ENCODE results near the gene RELCH.

Gene RELCH

GRCh38 chr18:62264984-62265383, 77.9 kb downstream of the RELCH start:
- Mint-ChIP-seq H3K4me1 (no peaks in the 10 kb centered on the region), H3K36me3 (peaks cover 7% of the 10 kb centered on the region), H3K4me3 (no peak overlapping the region), H3K9me3 (no peaks in the 10 kb centered on the region), H3K27ac (no peak overlapping the region), H3K27me3 (no peaks in the 10 kb centered on the region)

GRCh38 chr18:62277045-62277444, 90.0 kb downstream of the RELCH start:
- Mint-ChIP-seq H3K27ac (no peak overlapping the region), H3K27me3 (no peaks in the 10 kb centered on the region), H3K36me3 (peaks cover 15% of the 10 kb centered on the region), H3K4me1 (peaks cover 26% of the 10 kb centered on the region), H3K9me3 (no peaks in the 10 kb centered on the region), H3K4me3 (no peak overlapping the region)

- H3K27me3 Mint-ChIP-seq: no peaks in the 10 kb centered on the region
- no peak overlapping the region for H3K27ac Mint-ChIP-seq
- H3K4me3 Mint-ChIP-seq: no peak overlapping the region
- H3K9me3 Mint-ChIP-seq: no peaks in the 10 kb centered on the region
- peaks cover 37% of the 10 kb centered on the region for H3K4me1 Mint-ChIP-seq
- peaks cover 19% of the 10 kb centered on the region for H3K36me3 Mint-ChIP-seq
These were observed 92.5 kb downstream of the RELCH start for GRCh38 chr18:62279561-62279960.

GRCh38 chr18:62280058-62280457, 93.0 kb downstream of the RELCH start:
- Mint-ChIP-seq H3K4me3 (no peak overlapping the region), H3K27ac (no peak overlapping the region), H3K27me3 (no peaks in the 10 kb centered on the region), H3K36me3 (peaks cover 21% of the 10 kb centered on the region), H3K9me3 (no peaks in the 10 kb centered on the region), H3K4me1 (peaks cover 37% of the 10 kb centered on the region)

GRCh38 chr18:62280786-62281185, 93.7 kb downstream of the RELCH start:
- H3K9me3 Mint-ChIP-seq: no peaks in the 10 kb centered on the region

GRCh38 chr18:62281684-62282083, 94.6 kb downstream of the RELCH start:
- H3K4me1 Mint-ChIP-seq: peaks cover 34% of the 10 kb centered on the region
- H3K36me3 Mint-ChIP-seq: peaks cover 24% of the 10 kb centered on the region
- H3K27me3 Mint-ChIP-seq: no peaks in the 10 kb centered on the region
- H3K9me3 Mint-ChIP-seq: no peaks in the 10 kb centered on the region
- no peak overlapping the region for H3K4me3 Mint-ChIP-seq
- H3K27ac Mint-ChIP-seq: peak overlapping the region; percentile 67

More at GRCh38 chr18:62280786-62281185, 93.7 kb downstream of the RELCH start:
- H3K36me3 Mint-ChIP-seq: peaks cover 25% of the 10 kb centered on the region
- peak overlapping the region; percentile 67 for H3K27ac Mint-ChIP-seq
- H3K4me3 Mint-ChIP-seq: no peak overlapping the region
- H3K27me3 Mint-ChIP-seq: no peaks in the 10 kb centered on the region
- peaks cover 37% of the 10 kb centered on the region for H3K4me1 Mint-ChIP-seq

GRCh38 chr18:62282188-62282629, 95.2 kb downstream of the RELCH start:
- no peak overlapping the region for H3K4me3 Mint-ChIP-seq
- peaks cover 29% of the 10 kb centered on the region for H3K4me1 Mint-ChIP-seq
- no peaks in the 10 kb centered on the region for H3K9me3 Mint-ChIP-seq
- H3K36me3 Mint-ChIP-seq: peaks cover 20% of the 10 kb centered on the region
- H3K27me3 Mint-ChIP-seq: no peaks in the 10 kb centered on the region
- peak overlapping the region; percentile 55 for H3K27ac Mint-ChIP-seq

- no peak overlapping the region for H3K4me3 Mint-ChIP-seq
- peaks cover 33% of the 10 kb centered on the region for H3K4me1 Mint-ChIP-seq
- no peaks in the 10 kb centered on the region for H3K9me3 Mint-ChIP-seq
- H3K27ac Mint-ChIP-seq: no peak overlapping the region
- H3K27me3 Mint-ChIP-seq: no peaks in the 10 kb centered on the region
- peaks cover 25% of the 10 kb centered on the region for H3K36me3 Mint-ChIP-seq
These were observed 97.6 kb downstream of the RELCH start for GRCh38 chr18:62284637-62285036.

GRCh38 chr18:62285281-62285680, 98.2 kb downstream of the RELCH start:
- no peaks in the 10 kb centered on the region for H3K9me3 Mint-ChIP-seq
- H3K27ac Mint-ChIP-seq: no peak overlapping the region
- peaks cover 33% of the 10 kb centered on the region for H3K4me1 Mint-ChIP-seq
- H3K36me3 Mint-ChIP-seq: peaks cover 24% of the 10 kb centered on the region
- H3K4me3 Mint-ChIP-seq: no peak overlapping the region
- H3K27me3 Mint-ChIP-seq: no peaks in the 10 kb centered on the region

GRCh38 chr18:62287781-62288664, 101.0 kb downstream of the RELCH start:
- H3K36me3 Mint-ChIP-seq: peaks cover 20% of the 10 kb centered on the region
- H3K4me3 Mint-ChIP-seq: no peak overlapping the region
- H3K9me3 Mint-ChIP-seq: no peaks in the 10 kb centered on the region

GRCh38 chr18:62288665-62289008, 101.6 kb downstream of the RELCH start:
- no peak overlapping the region for H3K4me3 Mint-ChIP-seq
- H3K36me3 Mint-ChIP-seq: peaks cover 16% of the 10 kb centered on the region
- peaks cover 7% of the 10 kb centered on the region for H3K4me1 Mint-ChIP-seq
- no peaks in the 10 kb centered on the region for H3K27me3 Mint-ChIP-seq
- no peak overlapping the region for H3K27ac Mint-ChIP-seq
- no peaks in the 10 kb centered on the region for H3K9me3 Mint-ChIP-seq

More at GRCh38 chr18:62287781-62288664, 101.0 kb downstream of the RELCH start:
- Mint-ChIP-seq H3K4me1 (peaks cover 10% of the 10 kb centered on the region), H3K27ac (no peak overlapping the region), H3K27me3 (no peaks in the 10 kb centered on the region)

- Mint-ChIP-seq H3K4me1 (peaks cover 7% of the 10 kb centered on the region), H3K4me3 (no peak overlapping the region), H3K27me3 (no peaks in the 10 kb centered on the region), H3K36me3 (peaks cover 16% of the 10 kb centered on the region), H3K27ac (no peak overlapping the region), H3K9me3 (no peaks in the 10 kb centered on the region)
These were observed 102.0 kb downstream of the RELCH start for GRCh38 chr18:62289047-62289446.

- Mint-ChIP-seq H3K36me3 (peaks cover 12% of the 10 kb centered on the region), H3K4me3 (no peak overlapping the region), H3K27me3 (no peaks in the 10 kb centered on the region), H3K4me1 (peaks cover 11% of the 10 kb centered on the region), H3K27ac (no peak overlapping the region), H3K9me3 (no peaks in the 10 kb centered on the region)
These were observed 107.0 kb downstream of the RELCH start for GRCh38 chr18:62294073-62294472.

GRCh38 chr18:62300359-62300963, 113.4 kb downstream of the RELCH start:
- no peaks in the 10 kb centered on the region for H3K9me3 Mint-ChIP-seq
- H3K4me3 Mint-ChIP-seq: no peak overlapping the region
- H3K4me1 Mint-ChIP-seq: peaks cover 28% of the 10 kb centered on the region
- peak overlapping the region; percentile 42 for H3K27ac Mint-ChIP-seq
- peaks cover 43% of the 10 kb centered on the region for H3K36me3 Mint-ChIP-seq
- no peaks in the 10 kb centered on the region for H3K27me3 Mint-ChIP-seq

GRCh38 chr18:62301322-62301721, 114.3 kb downstream of the RELCH start:
- Mint-ChIP-seq H3K4me3 (no peak overlapping the region), H3K9me3 (no peaks in the 10 kb centered on the region), H3K4me1 (peaks cover 28% of the 10 kb centered on the region), H3K27ac (no peak overlapping the region), H3K27me3 (no peaks in the 10 kb centered on the region), H3K36me3 (peaks cover 42% of the 10 kb centered on the region)

- no peaks in the 10 kb centered on the region for H3K9me3 Mint-ChIP-seq
- no peak overlapping the region for H3K4me3 Mint-ChIP-seq
- H3K27me3 Mint-ChIP-seq: peaks cover 2% of the 10 kb centered on the region
- H3K36me3 Mint-ChIP-seq: no peaks in the 10 kb centered on the region
- H3K27ac Mint-ChIP-seq: no peak overlapping the region
- H3K4me1 Mint-ChIP-seq: no peaks in the 10 kb centered on the region
These were observed 125.8 kb downstream of the RELCH start for GRCh38 chr18:62312851-62313250.

All from activated naive CD4-positive, alpha-beta T cell treated with anti-CD3 and anti-CD28 coated beads, Interleukin-2, amount 50 U/mL, for 24 hours (primary cell).